ENCODE data around the gene TCEA2. TPM values are rescaled to one million over a fixed set of nuclear protein-coding genes. Genes with fewer than 3 reads are reported as not detected.

The TCEA2 gene
- total RNA-seq, 1 experiment from 2014 or later = 26.0 TPM

- DNase-seq (ENCODE audit: low read depth) = no peak
Observed at GRCh38 chr20:64048402-64049044, 14.5 kb upstream of the TCEA2 start.

GRCh38 chr20:64049060-64049877 lies 13.7 kb upstream of the TCEA2 start, which contains the start of gene SOX18:
Gene SOX18, minus strand, starts transcription at chr20:64049639. Its CDS starts 123 bp downstream, at chr20:64049516.
- peak; percentile 69 for DNase-seq (ENCODE audit: low read depth)

GRCh38 chr20:64049878-64050260 lies 13.1 kb upstream of the TCEA2 start:
- no peak for DNase-seq (ENCODE audit: low read depth)

GRCh38 chr20:64050261-64051032 lies 12.6 kb upstream of the TCEA2 start:
- no peak for DNase-seq (ENCODE audit: low read depth)

- no peak for DNase-seq (ENCODE audit: low read depth)
Observed at GRCh38 chr20:64051033-64051452, 12.0 kb upstream of the TCEA2 start.

GRCh38 chr20:64051561-64052325 lies 11.3 kb upstream of the TCEA2 start:
- DNase-seq (ENCODE audit: low read depth) = no peak

GRCh38 chr20:64052326-64052722 lies 10.7 kb upstream of the TCEA2 start:
- no peak for DNase-seq (ENCODE audit: low read depth)

GRCh38 chr20:64052987-64053840 lies 9.8 kb upstream of the TCEA2 start:
- DNase-seq (ENCODE audit: low read depth) = no peak

- peak; percentile 54 for DNase-seq (ENCODE audit: low read depth)
Observed at GRCh38 chr20:64053841-64054661, 8.9 kb upstream of the TCEA2 start.

- no peak for DNase-seq (ENCODE audit: low read depth)
Observed at GRCh38 chr20:64055396-64055892, 7.6 kb upstream of the TCEA2 start.

- DNase-seq (ENCODE audit: low read depth) = peak; percentile 68
Observed at GRCh38 chr20:64055893-64056638, 6.9 kb upstream of the TCEA2 start.

- DNase-seq (ENCODE audit: low read depth) = no peak
Observed at GRCh38 chr20:64056639-64056888, 6.4 kb upstream of the TCEA2 start.

GRCh38 chr20:64056889-64057627 lies 5.9 kb upstream of the TCEA2 start:
- no peak for DNase-seq (ENCODE audit: low read depth)

- peak; percentile 78 for DNase-seq (ENCODE audit: low read depth)
Observed at GRCh38 chr20:64057628-64058498, 5.1 kb upstream of the TCEA2 start.

GRCh38 chr20:64058536-64058935 lies 4.5 kb upstream of the TCEA2 start:
- DNase-seq (ENCODE audit: low read depth) = peak; percentile 52

- DNase-seq (ENCODE audit: low read depth) = no peak
Observed at GRCh38 chr20:64062276-64062595, 762 bp upstream of the TCEA2 start.

- peak; percentile 34 for DNase-seq (ENCODE audit: low read depth)
Observed at GRCh38 chr20:64063389-64064144, 569 bp downstream of the TCEA2 start.

All from Daoy (cell line).